Left ventricle myocardium inferior (tissue), 1 donor: ENCODE results near the gene SLC38A6. TPM values are rescaled to one million over a fixed set of nuclear protein-coding genes. Genes with fewer than 3 reads are reported as not detected.
"Not testable (repeated sequence)": the region's sequence is repeated elsewhere in the genome, so short reads cannot be mapped to it uniquely, and the experiment has no call there.

Experiments
- DNase-seq: peaks from one replicate; pipeline ENCODE4 v3.0.0-alpha.2; 2020
- H3K27ac ChIP-seq: fragments of 200-600 bp; replicated peaks from 2 replicates; pipeline ENCODE4 v1.8.0; 2021
- H3K27me3 ChIP-seq: fragments of 200-600 bp; 2 replicates; pipeline ENCODE4 v1.8.0; 2021; ENCODE audit warnings: low read depth
- H3K36me3 ChIP-seq: fragments of 200-600 bp; 2 replicates; pipeline ENCODE4 v1.8.0; 2021
- H3K4me1 ChIP-seq: fragments of 200-600 bp; 2 replicates; pipeline ENCODE4 v1.8.0; 2021
- H3K4me3 ChIP-seq: fragments of 200-600 bp; 2 replicates; pipeline ENCODE4 v1.8.0; 2021; ENCODE audit warnings: mild to moderate bottlenecking, moderate library complexity
- H3K9me3 ChIP-seq: fragments of 200-600 bp; replicated peaks from 2 replicates; pipeline ENCODE4 v1.8.0; 2021
- CTCF ChIP-seq: fragments of 200-600 bp; IDR thresholded peaks from 2 replicates; pipeline ENCODE4 v1.8.0; 2021; ENCODE audit warnings: antibody characterized with exemption, mild to moderate bottlenecking, borderline replicate concordance
- intact Hi-C: fragments of 100-400 bp; cut with micrococcal nuclease; formaldehyde crosslinking; loops from one replicate; pipeline ENCODE4 v1.11.0; 2022
- total RNA-seq: library from RNA; stranded (reverse); fragmentation: NEBNext Ultra II Directional; extraction: Animal tissue kit (Norgen Biotek cat#: 25700); gene quantifications from one replicate; pipeline ENCODE4 v1.2.1, GENCODE V29; 2021
- donor health status: DM: no; HTN: yes; CAD: no; lungs with severe emphysema.

SLC38A6 gene
- total RNA-seq, 1 donor from 2014 or later: 6.3 TPM

GRCh38 chr14:61091657-61092273 is 110.7 kb downstream of the SLC38A6 start:
- Histone ChIP-seq H3K27me3 (no peaks in the 10 kb centered on the region), H3K27ac (no peak overlapping the region), H3K36me3 (no peaks in the 10 kb centered on the region), H3K9me3 (no peaks in the 10 kb centered on the region), H3K4me3 (no peak overlapping the region), H3K4me1 (no peaks in the 10 kb centered on the region)
- intact Hi-C loops: no loop called here
- DNase-seq: no peak
- TF ChIP-seq CTCF: no peak

GRCh38 chr14:61098096-61098495 is 117.1 kb downstream of the SLC38A6 start:
- not testable (repeated sequence) for H3K27ac ChIP-seq

GRCh38 chr14:61098721-61099120 is 117.7 kb downstream of the SLC38A6 start:
- intact Hi-C loops: no loop called here
- H3K27me3 ChIP-seq: no peaks in the 10 kb centered on the region
- H3K4me1 ChIP-seq: peaks cover 24% of the 10 kb centered on the region

More at GRCh38 chr14:61098096-61098495, 117.1 kb downstream of the SLC38A6 start:
- Histone ChIP-seq H3K9me3 (peaks cover 10% of the 10 kb centered on the region), H3K4me1 (peaks cover 18% of the 10 kb centered on the region)
- H3K27me3 ChIP-seq, intact Hi-C loops, H3K36me3 ChIP-seq, DNase-seq, H3K4me3 ChIP-seq: not testable (repeated sequence)

GRCh38 chr14:61099216-61099835 is 118.3 kb downstream of the SLC38A6 start:
- no peak for TF ChIP-seq CTCF
- Histone ChIP-seq H3K4me3 (no peak overlapping the region), H3K36me3 (peaks cover 4% of the 10 kb centered on the region), H3K27me3 (no peaks in the 10 kb centered on the region), H3K4me1 (peaks cover 30% of the 10 kb centered on the region), H3K9me3 (peaks cover 10% of the 10 kb centered on the region), H3K27ac (no peak overlapping the region)
- no peak for DNase-seq
- intact Hi-C loops: no loop called here

More at GRCh38 chr14:61098721-61099120, 117.7 kb downstream of the SLC38A6 start:
- no peak for TF ChIP-seq CTCF
- Histone ChIP-seq H3K9me3 (peaks cover 10% of the 10 kb centered on the region), H3K27ac (no peak overlapping the region), H3K36me3 (peaks cover 4% of the 10 kb centered on the region), H3K4me3 (no peak overlapping the region)
- no peak for DNase-seq

- TF ChIP-seq CTCF: no peak
- Histone ChIP-seq H3K27ac (peak overlapping the region; percentile 44), H3K36me3 (peaks cover 4% of the 10 kb centered on the region), H3K4me3 (no peak overlapping the region), H3K27me3 (no peaks in the 10 kb centered on the region), H3K4me1 (peaks cover 33% of the 10 kb centered on the region), H3K9me3 (peaks cover 10% of the 10 kb centered on the region)
- intact Hi-C loops: no loop called here
- DNase-seq: no peak
These were observed 120.9 kb downstream of the SLC38A6 start for GRCh38 chr14:61101803-61102548.

Other genes starting within 250 kb of the SLC38A6 start
- gene MNAT1, start 246.5 kb upstream of the SLC38A6 start, total RNA-seq: 28.5 TPM
- gene TRMT5, start 166 bp upstream of the SLC38A6 start, total RNA-seq: 6.7 TPM